HL-60 (cell line): ENCODE data around the gene PDCL3.

Experiments
- CTCF ChIP-seq: IDR thresholded peaks from one replicate; pipeline ENCODE4 v1.5.1; 2011; ENCODE audit warnings: low read length, control low read depth, inconsistent platforms; ENCODE audit not compliant: insufficient read depth
- GABPA ChIP-seq: IDR thresholded peaks from 2 replicates; pipeline ENCODE4 v1.6.1; 2012; ENCODE audit warnings: low read depth
- POLR2AphosphoS5 ChIP-seq: IDR thresholded peaks from 2 replicates; pipeline ENCODE4 v1.6.1; 2012; ENCODE audit warnings: low read depth
- SPI1 ChIP-seq: IDR thresholded peaks from 2 replicates; pipeline ENCODE4 v1.6.1; 2012; ENCODE audit warnings: low read depth, mild to moderate bottlenecking, borderline replicate concordance
- TF ChIP-seq, protein P1 (sequence below): IDR thresholded peaks from 2 replicates; pipeline ENCODE4 v1.6.1; 2012; ENCODE audit warnings: low read depth; ENCODE audit not compliant: insufficient replicate concordance

DNA sequence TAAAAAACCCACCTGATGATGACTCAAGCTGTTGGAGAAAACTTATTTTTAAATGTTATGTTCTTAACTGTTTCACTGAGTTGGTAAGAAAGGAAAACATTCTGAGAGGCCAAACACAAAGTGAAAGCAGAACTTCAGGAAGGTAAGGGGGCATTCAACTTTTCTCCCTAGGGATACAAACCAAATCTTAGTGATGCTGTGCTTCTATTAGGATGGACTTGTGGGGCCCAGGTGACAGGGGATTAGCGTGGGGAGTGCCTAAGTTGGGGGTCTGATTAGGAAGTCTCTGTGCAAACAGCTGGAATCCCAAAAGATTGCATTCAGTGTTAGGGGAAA lies 18.5 kb downstream of the PDCL3 start:
- TF ChIP-seq CTCF, result no peak
- TF ChIP-seq POLR2AphosphoS5, result no peak
- TF ChIP-seq, protein P1, sequence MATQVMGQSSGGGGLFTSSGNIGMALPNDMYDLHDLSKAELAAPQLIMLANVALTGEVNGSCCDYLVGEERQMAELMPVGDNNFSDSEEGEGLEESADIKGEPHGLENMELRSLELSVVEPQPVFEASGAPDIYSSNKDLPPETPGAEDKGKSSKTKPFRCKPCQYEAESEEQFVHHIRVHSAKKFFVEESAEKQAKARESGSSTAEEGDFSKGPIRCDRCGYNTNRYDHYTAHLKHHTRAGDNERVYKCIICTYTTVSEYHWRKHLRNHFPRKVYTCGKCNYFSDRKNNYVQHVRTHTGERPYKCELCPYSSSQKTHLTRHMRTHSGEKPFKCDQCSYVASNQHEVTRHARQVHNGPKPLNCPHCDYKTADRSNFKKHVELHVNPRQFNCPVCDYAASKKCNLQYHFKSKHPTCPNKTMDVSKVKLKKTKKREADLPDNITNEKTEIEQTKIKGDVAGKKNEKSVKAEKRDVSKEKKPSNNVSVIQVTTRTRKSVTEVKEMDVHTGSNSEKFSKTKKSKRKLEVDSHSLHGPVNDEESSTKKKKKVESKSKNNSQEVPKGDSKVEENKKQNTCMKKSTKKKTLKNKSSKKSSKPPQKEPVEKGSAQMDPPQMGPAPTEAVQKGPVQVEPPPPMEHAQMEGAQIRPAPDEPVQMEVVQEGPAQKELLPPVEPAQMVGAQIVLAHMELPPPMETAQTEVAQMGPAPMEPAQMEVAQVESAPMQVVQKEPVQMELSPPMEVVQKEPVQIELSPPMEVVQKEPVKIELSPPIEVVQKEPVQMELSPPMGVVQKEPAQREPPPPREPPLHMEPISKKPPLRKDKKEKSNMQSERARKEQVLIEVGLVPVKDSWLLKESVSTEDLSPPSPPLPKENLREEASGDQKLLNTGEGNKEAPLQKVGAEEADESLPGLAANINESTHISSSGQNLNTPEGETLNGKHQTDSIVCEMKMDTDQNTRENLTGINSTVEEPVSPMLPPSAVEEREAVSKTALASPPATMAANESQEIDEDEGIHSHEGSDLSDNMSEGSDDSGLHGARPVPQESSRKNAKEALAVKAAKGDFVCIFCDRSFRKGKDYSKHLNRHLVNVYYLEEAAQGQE, result no peak
- TF ChIP-seq GABPA, result no peak
- TF ChIP-seq SPI1, result no peak
